Right ventricle myocardium superior (tissue), 1 donor: ENCODE measurements around the gene FRMD5. TPM values are rescaled to one million over a fixed set of nuclear protein-coding genes. Genes with fewer than 3 reads are reported as not detected.
A peak's percentile ranks its signal among the peaks of the same experiment; 100 is the strongest.

Experiments used
- ATAC-seq: fragments of 200-7000 bp; cut with Tn5 transposase; one replicate; pipeline ENCODE4 v1.9.1; 2020; ENCODE audit warnings: mild to moderate bottlenecking; ENCODE audit not compliant: poor library complexity
- DNase-seq: peaks from one replicate; pipeline ENCODE4 v3.0.0-alpha.2; 2020
- intact Hi-C: fragments of 100-400 bp; cut with DNase I; formaldehyde crosslinking; loops from one replicate; pipeline ENCODE4 v1.11.2; 2022
- total RNA-seq: library from RNA; stranded (reverse); fragmentation: NEBNext Ultra II Directional; extraction: Animal tissue kit (Norgen Biotek cat#: 25700); gene quantifications from one replicate; pipeline ENCODE4 v1.2.1, GENCODE V29; 2021
- donor health status: DM: no; HTN: yes; CAD: no; lungs with severe emphysema.

FRMD5 gene
- total RNA-seq, 1 donor from 2014 or later, result 44.0 TPM

- DNase-seq, result no peak
- intact Hi-C loops, result no loop called here
- ATAC-seq, result no peak
Observed at GRCh38 chr15:43954181-43954621, 240.9 kb downstream of the FRMD5 start.

DNA sequence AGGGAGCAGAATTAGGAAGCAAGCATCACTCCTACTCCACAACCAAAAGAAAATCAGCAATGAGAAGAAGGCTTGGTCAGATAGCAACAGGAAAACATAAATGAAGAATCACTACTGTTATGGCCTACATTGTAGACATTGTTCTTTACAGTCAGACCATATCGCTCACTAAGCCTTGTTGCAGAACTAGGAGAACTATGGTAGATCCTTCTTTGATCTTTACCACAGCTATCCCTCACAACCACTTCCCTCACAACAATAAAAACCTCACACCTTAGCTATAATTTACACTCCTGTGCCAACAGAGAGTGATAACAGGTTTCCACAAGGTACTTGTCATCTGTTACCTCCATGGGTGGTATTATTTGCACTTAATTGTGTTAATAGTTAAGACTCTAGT, 241.7 kb downstream of the FRMD5 start:
- intact Hi-C loops, result no loop called here
- ATAC-seq (no peak), DNase-seq (no peak)

GRCh38 chr15:43950531-43950930, 244.5 kb downstream of the FRMD5 start:
- ATAC-seq (no peak), DNase-seq (no peak)
- intact Hi-C loops, result no loop called here

- ATAC-seq, result no peak
- intact Hi-C loops, result no loop called here
- no peak for DNase-seq
Observed at GRCh38 chr15:43948691-43949325, 246.3 kb downstream of the FRMD5 start.

GRCh38 chr15:43943511-43943910, 251.6 kb downstream of the FRMD5 start:
- intact Hi-C loops, result no loop called here
- ATAC-seq, result no peak
- no peak for DNase-seq

GRCh38 chr15:43942194-43942593, 252.9 kb downstream of the FRMD5 start:
- intact Hi-C loops, result no loop called here
- ATAC-seq (no peak), DNase-seq (no peak)

DNA sequence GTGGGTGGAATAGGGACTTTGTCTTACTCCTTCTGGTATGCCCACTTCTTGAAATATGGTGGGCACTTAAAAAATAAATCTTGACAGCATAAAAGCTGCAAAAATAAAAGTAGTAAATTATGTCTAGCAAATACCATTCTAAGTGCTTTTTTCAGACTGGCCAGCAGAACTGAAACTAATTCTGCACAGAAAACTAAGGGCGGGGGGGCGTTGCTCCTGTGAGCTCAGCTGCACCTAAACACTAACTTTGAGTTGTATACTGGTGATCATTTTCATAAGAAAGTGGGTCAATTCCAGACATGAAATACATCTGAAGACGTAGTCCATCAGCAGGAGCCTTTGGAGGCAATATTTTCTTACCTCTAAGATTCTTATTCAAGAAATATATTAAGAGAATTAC, 253.5 kb downstream of the FRMD5 start:
- intact Hi-C loops, result no loop called here
- ATAC-seq (no peak), DNase-seq (no peak)

DNA sequence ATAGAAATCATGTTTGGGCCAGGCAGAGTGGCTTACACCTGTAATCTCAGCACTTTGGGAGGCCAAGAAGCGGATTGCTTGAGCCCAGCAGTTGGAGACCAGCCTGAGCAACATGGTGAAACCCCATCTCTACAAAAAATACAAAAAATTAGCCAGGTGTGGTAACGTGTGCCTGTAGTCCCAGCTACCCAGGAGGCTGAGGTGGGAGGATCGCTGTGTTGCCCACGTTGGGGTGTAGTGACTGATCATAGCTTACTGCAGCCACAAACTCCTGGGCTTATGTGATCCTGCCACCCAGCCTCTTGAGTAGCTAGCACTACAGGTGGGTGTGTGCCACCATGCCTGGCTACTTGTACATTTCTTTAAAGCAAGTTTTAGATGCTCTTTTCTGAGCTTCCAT, 254.0 kb downstream of the FRMD5 start:
- DNase-seq (no peak), ATAC-seq (no peak)
- intact Hi-C loops, result no loop called here

- intact Hi-C loops, result no loop called here
- ATAC-seq, result no peak
- DNase-seq, result no peak
Observed at GRCh38 chr15:43939070-43939469, 256.0 kb downstream of the FRMD5 start.

- intact Hi-C loops, result no loop called here
- ATAC-seq (no peak), DNase-seq (no peak)
Observed at GRCh38 chr15:43934480-43934879, 260.6 kb downstream of the FRMD5 start.

- DNase-seq, result no peak
Observed at GRCh38 chr15:43932907-43933306, 262.2 kb downstream of the FRMD5 start.

DNA sequence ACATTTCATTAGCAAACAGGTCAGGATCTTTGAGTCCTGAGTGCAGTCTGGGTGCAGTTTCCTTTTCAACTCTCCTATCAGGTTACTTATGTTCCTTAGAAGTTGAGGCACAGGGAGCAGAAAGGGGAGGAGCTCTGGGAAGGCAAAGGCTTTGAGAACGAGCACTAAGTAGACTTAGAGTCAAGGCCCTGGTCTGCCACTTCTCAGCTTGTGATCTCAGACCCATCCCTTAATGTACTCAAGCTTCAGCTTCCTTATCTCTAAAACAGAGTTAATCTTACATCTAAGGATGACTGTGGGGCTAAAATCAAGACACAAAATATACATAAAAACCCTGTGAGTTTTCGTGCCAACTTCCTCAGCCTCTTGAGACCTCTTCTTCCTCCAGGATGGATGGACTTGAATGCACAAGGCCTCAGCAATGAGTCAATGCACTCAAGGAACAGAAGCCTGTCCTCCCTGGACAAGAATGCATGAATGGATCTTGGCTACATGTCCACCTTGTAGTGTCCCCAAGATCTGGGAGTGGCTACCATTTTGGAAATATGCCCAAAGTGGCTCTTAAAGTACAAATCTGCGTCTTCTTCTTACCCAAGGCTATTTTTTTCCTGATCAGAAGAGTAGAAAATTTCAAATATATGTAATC, 263.2 kb downstream of the FRMD5 start:
- intact Hi-C loops, result no loop called here
- DNase-seq, result no peak

More at GRCh38 chr15:43932907-43933306, 262.2 kb downstream of the FRMD5 start:
- ATAC-seq, result no peak
- intact Hi-C loops, result no loop called here

GRCh38 chr15:43931119-43931518, 264.0 kb downstream of the FRMD5 start:
- DNase-seq (no peak), ATAC-seq (no peak)
- intact Hi-C loops, result no loop called here

More for the DNA sequence above, 263.2 kb downstream of the FRMD5 start:
- ATAC-seq, result no peak

- intact Hi-C loops, result no loop called here
- ATAC-seq (peak; percentile 91), DNase-seq (no peak)
Observed at GRCh38 chr15:43930556-43930955, 264.5 kb downstream of the FRMD5 start.

DNA sequence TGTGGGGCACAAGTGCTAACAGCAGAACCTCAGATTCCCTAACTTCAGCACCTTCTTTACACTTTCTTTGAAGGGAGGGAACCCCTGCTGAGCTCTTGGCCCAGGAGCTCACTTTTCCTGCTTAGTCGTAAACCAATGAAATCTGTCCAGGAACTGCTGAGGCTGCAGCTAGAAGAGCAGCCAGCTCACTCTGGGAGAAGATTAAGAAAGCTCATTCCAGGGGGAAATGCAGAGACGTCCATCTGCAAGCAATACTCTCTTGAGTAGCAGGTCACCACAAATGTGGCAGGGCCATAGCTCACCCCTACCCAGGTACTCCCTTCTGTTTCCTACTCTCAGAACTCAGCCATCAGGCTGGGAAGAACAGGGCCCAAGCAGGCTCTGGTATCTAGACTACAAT, 265.0 kb downstream of the FRMD5 start:
- peak; percentile 24 for ATAC-seq
- intact Hi-C loops, result no loop called here
- DNase-seq, result no peak

GRCh38 chr15:43928152-43928551, 266.9 kb downstream of the FRMD5 start:
- intact Hi-C loops, result no loop called here
- DNase-seq (no peak), ATAC-seq (no peak)

- intact Hi-C loops, result no loop called here
- no peak for ATAC-seq
- no peak for DNase-seq
Observed at GRCh38 chr15:43927203-43927602, 267.9 kb downstream of the FRMD5 start.

DNA sequence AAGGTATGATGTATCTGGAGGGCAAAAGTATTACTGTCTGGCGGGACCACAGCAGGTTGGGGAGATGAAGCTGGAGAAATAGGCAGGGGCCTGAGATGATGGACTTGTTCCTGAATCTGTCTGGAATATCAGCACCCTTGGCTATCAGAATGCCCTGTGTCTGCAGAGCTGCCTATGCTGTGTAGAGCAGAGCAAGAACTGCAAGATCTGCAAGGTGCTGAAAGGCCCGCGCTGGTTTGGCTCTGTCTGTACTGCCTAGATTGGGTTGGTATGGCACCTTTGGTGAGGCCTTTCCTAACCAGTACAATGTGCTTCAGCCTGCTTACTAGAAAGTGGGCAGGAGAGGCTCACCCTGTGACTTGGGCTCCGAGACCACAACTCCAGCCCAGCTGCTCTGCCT, 271.5 kb downstream of the FRMD5 start:
- ATAC-seq (peak; percentile 48), DNase-seq (no peak)
- intact Hi-C loops, result no loop called here

GRCh38 chr15:43922021-43922420, 273.1 kb downstream of the FRMD5 start:
- no peak for DNase-seq
- intact Hi-C loops, result no loop called here
- no peak for ATAC-seq

- intact Hi-C loops, result no loop called here
- ATAC-seq (peak; percentile 18), DNase-seq (no peak)
Observed at GRCh38 chr15:43920815-43921214, 274.3 kb downstream of the FRMD5 start.

DNA sequence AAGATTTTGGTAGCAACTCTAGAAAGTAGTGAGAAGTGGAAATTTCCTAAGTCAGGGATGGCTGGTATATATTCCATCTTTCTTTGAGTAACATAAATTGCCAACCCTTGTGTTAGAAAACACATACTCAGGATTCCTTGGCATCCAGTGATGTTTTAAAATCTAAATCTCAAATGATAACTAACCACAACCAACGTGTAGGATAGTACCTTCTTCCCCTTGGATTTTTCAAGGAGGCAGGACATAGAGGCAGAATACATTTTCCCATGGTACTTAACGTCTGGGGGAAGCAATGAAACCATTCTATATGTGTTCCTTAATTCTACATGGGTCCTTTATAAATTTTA, 274.8 kb downstream of the FRMD5 start:
- no peak for DNase-seq
- no peak for ATAC-seq
- intact Hi-C loops, result no loop called here
